ENCODE measurements around the gene WNT11. TPM values are rescaled to one million over a fixed set of nuclear protein-coding genes. Genes with fewer than 3 reads are reported as not detected.

WNT11 gene
- total RNA-seq, 2 experiments from 2014 or later, result not detected

DNA sequence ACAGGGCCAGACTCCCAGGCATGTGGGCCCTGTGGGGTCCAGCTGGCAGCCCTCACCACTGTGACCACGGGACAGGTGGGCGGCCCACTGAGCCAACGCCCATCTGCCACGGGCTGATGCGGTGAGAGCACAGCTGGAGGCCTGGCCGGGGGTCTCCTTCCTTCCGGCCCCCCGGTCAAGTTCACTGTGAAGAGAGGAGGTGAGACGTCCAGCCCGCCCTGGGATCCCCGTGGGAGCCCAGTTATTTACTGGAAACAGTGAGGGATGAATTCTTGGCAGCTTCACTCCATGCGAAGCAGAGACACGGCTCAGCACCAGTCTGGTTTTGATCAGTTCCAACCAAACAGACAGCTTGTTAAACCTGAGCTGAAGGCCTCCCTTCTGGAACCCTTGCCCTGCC is 38.7 kb downstream of the WNT11 start:
- Mint-ChIP-seq H3K4me1 (peaks cover 2% of the 10 kb centered on the region), H3K4me3 (no peak overlapping the region), H3K9me3 (no peaks in the 10 kb centered on the region), H3K36me3 (ENCODE audit: low read depth) (no peaks in the 10 kb centered on the region), H3K27ac (no peak overlapping the region), H3K27me3 (no peaks in the 10 kb centered on the region)
- POLR2A ChIA-PET, result no interaction called here
- no peak for DNase-seq
- CTCF ChIA-PET, result interaction anchor here (1.0 to 1.4 kb wide), 3 partner anchors 10 to 42 kb away, joined by 4 read pairs; no protein-coding TSS in a partner anchor

- H3K36me3 Mint-ChIP-seq (ENCODE audit: low read depth), result no peaks in the 10 kb centered on the region
- no peak overlapping the region for H3K4me3 Mint-ChIP-seq
- H3K27ac Mint-ChIP-seq, result no peak overlapping the region
- peaks cover 2% of the 10 kb centered on the region for H3K4me1 Mint-ChIP-seq
- no peaks in the 10 kb centered on the region for H3K27me3 Mint-ChIP-seq
- POLR2A ChIA-PET, result no interaction called here
- no peaks in the 10 kb centered on the region for H3K9me3 Mint-ChIP-seq
- CTCF ChIA-PET, result no interaction called here
- DNase-seq, result no peak
Measured at GRCh38 chr11:76166314-76166713, 40.0 kb downstream of the WNT11 start.

GRCh38 chr11:76164861-76165751 is 41.2 kb downstream of the WNT11 start:
- Mint-ChIP-seq H3K9me3 (no peaks in the 10 kb centered on the region), H3K4me1 (peaks cover 2% of the 10 kb centered on the region), H3K27me3 (no peaks in the 10 kb centered on the region), H3K27ac (no peak overlapping the region), H3K36me3 (ENCODE audit: low read depth) (no peaks in the 10 kb centered on the region), H3K4me3 (no peak overlapping the region)
- POLR2A ChIA-PET, result no interaction called here
- CTCF ChIA-PET, result no interaction called here
- DNase-seq, result no peak

DNA sequence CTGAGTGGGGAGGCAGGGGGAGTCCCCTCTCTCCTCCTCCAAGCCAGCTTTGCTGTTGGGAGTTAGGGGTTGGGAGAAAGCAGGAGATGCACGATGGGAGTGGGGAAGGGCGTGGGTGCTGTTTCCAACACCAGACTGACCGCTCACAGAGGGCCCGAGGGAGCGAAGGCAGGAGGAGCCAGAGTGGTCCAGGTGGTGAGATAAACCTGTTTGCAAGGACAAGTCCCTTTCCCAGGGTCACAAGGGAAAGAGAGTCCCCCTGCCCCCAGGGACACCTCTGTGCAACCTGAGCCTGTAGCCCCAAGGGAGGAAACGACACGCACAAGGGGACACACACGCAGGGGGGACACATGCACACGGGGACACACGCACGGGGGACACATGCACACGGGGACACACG is 42.2 kb downstream of the WNT11 start:
- Mint-ChIP-seq H3K36me3 (ENCODE audit: low read depth) (no peaks in the 10 kb centered on the region), H3K27ac (no peak overlapping the region), H3K9me3 (no peaks in the 10 kb centered on the region), H3K4me3 (no peak overlapping the region), H3K27me3 (no peaks in the 10 kb centered on the region), H3K4me1 (peaks cover 2% of the 10 kb centered on the region)
- ChIA-PET POLR2A (no interaction called here), CTCF (no interaction called here)
- no peak for DNase-seq

- no peak for DNase-seq
- ChIA-PET POLR2A (no interaction called here), CTCF (interaction anchor here (1.4 kb wide), 1 partner anchor 11 kb away, joined by 7 read pairs; no protein-coding TSS in a partner anchor)
- H3K27ac Mint-ChIP-seq, result no peak overlapping the region
- H3K4me3 Mint-ChIP-seq, result no peak overlapping the region
- H3K36me3 Mint-ChIP-seq (ENCODE audit: low read depth), result no peaks in the 10 kb centered on the region
- no peaks in the 10 kb centered on the region for H3K9me3 Mint-ChIP-seq
- peaks cover 2% of the 10 kb centered on the region for H3K4me1 Mint-ChIP-seq
- H3K27me3 Mint-ChIP-seq, result no peaks in the 10 kb centered on the region
Measured at GRCh38 chr11:76163289-76163880, 42.9 kb downstream of the WNT11 start.

- Mint-ChIP-seq H3K9me3 (no peaks in the 10 kb centered on the region), H3K27ac (no peak overlapping the region), H3K4me1 (peaks cover 2% of the 10 kb centered on the region), H3K4me3 (no peak overlapping the region), H3K36me3 (ENCODE audit: low read depth) (no peaks in the 10 kb centered on the region), H3K27me3 (no peaks in the 10 kb centered on the region)
- ChIA-PET CTCF (interaction anchor here (0.6 to 1.4 kb wide), 2 partner anchors 11 to 276 kb away, joined by 3 to 7 read pairs; no protein-coding TSS in a partner anchor), POLR2A (no interaction called here)
- no peak for DNase-seq
Measured at GRCh38 chr11:76162336-76163288, 43.7 kb downstream of the WNT11 start.

DNA sequence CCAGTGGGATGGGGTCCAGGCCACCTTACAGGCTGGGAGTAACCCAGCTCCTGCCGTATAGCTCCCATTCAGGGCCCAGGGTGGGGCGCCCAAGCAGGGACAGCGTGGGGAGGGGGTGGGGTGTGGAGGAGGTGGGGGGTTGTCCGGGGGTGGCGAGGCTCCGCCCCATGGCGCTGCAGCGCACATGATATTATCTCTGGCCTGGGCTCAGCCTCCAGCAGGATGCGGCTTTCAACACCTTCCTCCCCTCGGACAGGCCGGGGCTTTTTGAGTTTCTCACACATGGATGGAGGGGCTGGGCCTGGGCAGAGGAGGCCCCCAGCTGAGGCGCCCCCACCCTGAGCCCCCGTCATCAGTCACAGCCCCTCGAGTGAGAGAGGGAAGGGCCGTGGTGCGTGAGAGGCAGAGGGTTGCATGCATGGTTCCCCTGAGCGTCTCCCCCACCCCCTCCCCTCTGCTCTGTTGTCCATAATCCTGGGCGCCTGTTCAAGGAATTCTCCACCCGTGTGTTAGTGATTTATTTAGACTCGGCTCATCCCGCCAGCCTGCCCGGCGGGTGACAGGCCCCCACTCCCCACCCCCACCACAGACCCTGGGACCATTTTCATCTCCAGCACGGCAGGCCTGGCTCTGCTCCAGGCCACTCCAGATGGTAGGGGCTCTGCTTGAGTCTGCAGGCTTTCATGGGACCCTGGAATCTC is 44.9 kb downstream of the WNT11 start:
- H3K27me3 Mint-ChIP-seq, result no peaks in the 10 kb centered on the region
- DNase-seq, result no peak
- no peaks in the 10 kb centered on the region for H3K36me3 Mint-ChIP-seq (ENCODE audit: low read depth)
- ChIA-PET CTCF (interaction anchor here (1.4 kb wide), 1 partner anchor 9 kb away, joined by 7 read pairs; no protein-coding TSS in a partner anchor), POLR2A (no interaction called here)
- no peaks in the 10 kb centered on the region for H3K9me3 Mint-ChIP-seq
- H3K4me1 Mint-ChIP-seq, result no peaks in the 10 kb centered on the region
- H3K4me3 Mint-ChIP-seq, result no peak overlapping the region
- H3K27ac Mint-ChIP-seq, result no peak overlapping the region

- no peak for DNase-seq
- H3K9me3 Mint-ChIP-seq, result no peaks in the 10 kb centered on the region
- ChIA-PET POLR2A (no interaction called here), CTCF (interaction anchor here (1.2 kb wide), 1 partner anchor 9 kb away, joined by 5 read pairs; no protein-coding TSS in a partner anchor)
- no peak overlapping the region for H3K4me3 Mint-ChIP-seq
- H3K36me3 Mint-ChIP-seq (ENCODE audit: low read depth), result no peaks in the 10 kb centered on the region
- no peak overlapping the region for H3K27ac Mint-ChIP-seq
- H3K4me1 Mint-ChIP-seq, result no peaks in the 10 kb centered on the region
- no peaks in the 10 kb centered on the region for H3K27me3 Mint-ChIP-seq
Measured at GRCh38 chr11:76160856-76161255, 45.4 kb downstream of the WNT11 start.

- Mint-ChIP-seq H3K27me3 (no peaks in the 10 kb centered on the region), H3K27ac (no peak overlapping the region), H3K9me3 (no peaks in the 10 kb centered on the region), H3K36me3 (ENCODE audit: low read depth) (no peaks in the 10 kb centered on the region), H3K4me3 (no peak overlapping the region), H3K4me1 (no peaks in the 10 kb centered on the region)
- DNase-seq, result no peak
- POLR2A ChIA-PET, result no interaction called here
- CTCF ChIA-PET, result interaction anchor here (1.2 kb wide), 1 partner anchor 8 kb away, joined by 5 read pairs; no protein-coding TSS in a partner anchor
Measured at GRCh38 chr11:76159983-76160661, 46.2 kb downstream of the WNT11 start.

DNA sequence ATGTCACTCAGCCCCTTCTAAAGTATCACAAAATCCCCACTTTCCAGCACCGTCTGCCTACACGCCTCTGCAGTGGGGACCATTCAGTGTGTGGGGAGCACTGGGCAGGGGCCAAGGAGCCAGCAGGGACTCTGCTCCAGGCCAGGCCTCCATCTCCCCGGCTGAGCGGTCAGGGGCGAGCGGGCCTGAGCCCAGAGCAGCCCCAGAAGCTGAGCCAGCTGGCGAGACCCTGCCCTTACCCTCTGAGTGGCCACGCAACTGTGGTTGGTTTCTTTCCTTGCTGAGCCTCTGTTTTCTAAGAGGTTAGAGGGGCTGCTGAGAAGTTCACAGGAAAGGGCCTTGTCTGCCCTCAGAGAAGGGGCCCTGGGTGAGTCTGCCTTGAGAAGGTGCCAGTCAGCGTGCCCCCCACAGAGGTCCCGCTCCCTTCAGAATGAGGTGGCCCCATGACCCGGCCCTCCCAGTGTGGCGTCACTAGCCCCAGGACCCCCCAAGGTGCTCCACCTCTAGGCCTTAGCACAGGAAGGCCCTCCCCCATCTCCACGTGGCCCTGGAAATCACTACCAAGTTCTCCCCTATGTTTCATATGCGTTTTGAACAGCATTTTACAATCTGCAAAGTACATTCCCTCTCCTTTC is 46.9 kb downstream of the WNT11 start:
- no peak overlapping the region for H3K27ac Mint-ChIP-seq
- no peaks in the 10 kb centered on the region for H3K4me1 Mint-ChIP-seq
- POLR2A ChIA-PET, result no interaction called here
- DNase-seq, result no peak
- H3K9me3 Mint-ChIP-seq, result no peaks in the 10 kb centered on the region
- no peaks in the 10 kb centered on the region for H3K27me3 Mint-ChIP-seq
- no peak overlapping the region for H3K4me3 Mint-ChIP-seq
- CTCF ChIA-PET, result no interaction called here
- H3K36me3 Mint-ChIP-seq (ENCODE audit: low read depth), result no peaks in the 10 kb centered on the region

- H3K27me3 Mint-ChIP-seq, result peaks cover 3% of the 10 kb centered on the region
- no peaks in the 10 kb centered on the region for H3K36me3 Mint-ChIP-seq (ENCODE audit: low read depth)
- DNase-seq, result no peak
- ChIA-PET POLR2A (no interaction called here), CTCF (interaction anchor here (0.7 kb wide), 1 partner anchor 51 kb away, joined by 3 read pairs; no protein-coding TSS in a partner anchor)
- H3K4me1 Mint-ChIP-seq, result peaks cover 2% of the 10 kb centered on the region
- no peak overlapping the region for H3K4me3 Mint-ChIP-seq
- H3K9me3 Mint-ChIP-seq, result no peaks in the 10 kb centered on the region
- H3K27ac Mint-ChIP-seq, result no peak overlapping the region
Measured at GRCh38 chr11:76158394-76159302, 47.7 kb downstream of the WNT11 start.

Measured in activated CD4-positive, alpha-beta T cell treated with anti-CD3 and anti-CD28 coated beads, Interleukin-2, amount 10 ng/mL, durations not matched to agents 7 days and 5 days (primary cell).